Occipital lobe (tissue), 2 donors: ENCODE results near the gene SYF2. TPM values are rescaled to one million over a fixed set of nuclear protein-coding genes. Genes with fewer than 3 reads are reported as not detected.

Experiments used
- DNase-seq: peaks from one replicate; lab custom pipeline; 2025; lab: John Stamatoyannopoulos, UW
- total RNA-seq: library from RNA; depleted of rRNA; stranded (reverse); fragments of >200 nt; gene quantifications from one replicate; pipeline ENCODE4 v1.2.3, GENCODE V29; 2014

Gene SYF2
- total RNA-seq, 1 donor from 2014 or later = 33.4 TPM

- DNase-seq = no peak
These were observed 46.7 kb downstream of the SYF2 start for GRCh38 chr1:25185409-25186160.

DNA sequence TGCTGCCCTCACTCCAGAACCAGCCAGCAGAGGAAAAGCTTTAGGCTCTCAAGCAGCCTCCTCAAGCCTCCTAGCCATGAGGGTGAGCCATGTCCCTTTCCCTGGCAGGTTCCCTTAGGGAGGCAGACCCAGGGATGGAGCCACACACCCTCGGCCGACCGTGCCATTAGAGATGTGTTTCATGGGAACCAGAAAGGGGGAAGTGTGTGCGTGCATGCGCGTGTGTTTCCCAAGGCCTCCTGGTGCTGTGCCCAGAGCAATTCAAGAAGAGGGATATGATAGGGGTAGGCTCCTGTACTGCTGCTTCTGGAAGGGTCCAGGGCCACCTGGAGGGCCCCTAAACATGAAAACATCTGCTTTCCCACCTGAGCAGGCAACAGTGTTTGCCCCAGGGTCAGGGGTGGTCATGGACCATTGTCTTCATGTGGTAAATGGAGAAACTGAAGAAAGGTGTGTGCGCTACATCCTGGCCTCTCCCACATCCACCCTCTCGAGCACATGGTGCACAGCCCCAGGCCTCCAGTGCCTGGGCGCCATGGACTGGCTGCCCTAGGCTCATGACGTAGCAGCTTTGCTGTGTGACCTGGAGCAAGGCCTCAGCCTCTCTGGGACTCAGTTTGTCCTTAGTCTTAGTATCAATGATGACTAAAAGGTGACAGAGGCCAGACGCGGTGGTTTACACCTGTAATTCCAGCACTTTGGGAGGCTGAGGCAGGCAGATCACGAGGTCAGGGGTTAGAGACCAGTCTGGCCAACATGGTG lies 48.1 kb downstream of the SYF2 start:
- DNase-seq = no peak

GRCh38 chr1:25183126-25183980 lies 48.9 kb downstream of the SYF2 start:
- DNase-seq = no peak

GRCh38 chr1:25182629-25183028 lies 49.7 kb downstream of the SYF2 start:
- DNase-seq = no peak

DNA sequence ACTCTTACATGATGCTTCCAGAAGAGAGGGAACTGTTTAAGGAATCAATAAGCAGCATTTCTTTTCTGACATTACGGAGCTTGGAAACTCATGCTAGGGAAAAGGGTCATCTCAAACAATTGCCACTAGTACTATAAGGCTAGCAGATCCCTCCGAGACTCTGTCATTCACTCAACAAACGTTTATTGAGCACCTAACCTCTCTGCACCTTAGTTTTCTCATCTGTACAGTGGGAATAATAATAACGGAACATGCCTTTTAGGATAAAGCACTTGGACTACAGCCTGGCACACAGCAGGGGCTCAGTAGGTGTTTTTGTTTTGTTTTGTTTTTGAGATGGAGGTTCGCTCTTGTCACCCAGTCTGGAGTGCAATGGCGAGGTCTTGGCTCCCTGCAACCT lies 51.3 kb downstream of the SYF2 start:
- no peak for DNase-seq

DNA sequence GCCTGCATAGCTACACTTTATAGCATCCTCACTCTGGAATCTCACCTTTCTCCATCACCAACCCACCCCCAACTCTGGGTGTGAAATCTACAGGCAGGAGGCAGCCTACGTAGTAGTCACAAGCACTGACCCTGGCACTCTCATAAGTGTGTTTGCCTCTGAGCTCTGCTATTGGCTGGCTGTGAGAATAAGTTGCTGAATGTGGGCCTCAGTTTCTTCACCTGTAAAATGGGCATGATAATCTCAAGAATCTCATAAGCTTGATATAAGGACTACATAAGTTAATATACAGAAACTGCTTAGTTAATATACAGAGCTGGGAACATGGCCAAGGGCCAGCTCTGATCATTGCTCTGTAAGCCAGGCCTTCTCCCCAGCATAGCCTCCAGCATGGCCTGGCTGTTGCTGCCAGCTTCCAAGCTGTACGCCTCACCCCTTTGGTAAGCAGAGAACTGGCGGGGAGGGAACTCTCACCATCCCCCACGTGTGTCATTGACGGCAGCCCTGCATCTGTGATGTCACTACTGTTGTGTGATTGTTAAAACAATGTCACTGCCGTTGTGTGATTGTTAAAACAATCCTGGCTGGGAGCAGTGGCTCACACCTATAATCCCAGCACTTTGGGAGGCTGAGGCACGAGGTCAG lies 53.3 kb downstream of the SYF2 start:
- DNase-seq = no peak

DNA sequence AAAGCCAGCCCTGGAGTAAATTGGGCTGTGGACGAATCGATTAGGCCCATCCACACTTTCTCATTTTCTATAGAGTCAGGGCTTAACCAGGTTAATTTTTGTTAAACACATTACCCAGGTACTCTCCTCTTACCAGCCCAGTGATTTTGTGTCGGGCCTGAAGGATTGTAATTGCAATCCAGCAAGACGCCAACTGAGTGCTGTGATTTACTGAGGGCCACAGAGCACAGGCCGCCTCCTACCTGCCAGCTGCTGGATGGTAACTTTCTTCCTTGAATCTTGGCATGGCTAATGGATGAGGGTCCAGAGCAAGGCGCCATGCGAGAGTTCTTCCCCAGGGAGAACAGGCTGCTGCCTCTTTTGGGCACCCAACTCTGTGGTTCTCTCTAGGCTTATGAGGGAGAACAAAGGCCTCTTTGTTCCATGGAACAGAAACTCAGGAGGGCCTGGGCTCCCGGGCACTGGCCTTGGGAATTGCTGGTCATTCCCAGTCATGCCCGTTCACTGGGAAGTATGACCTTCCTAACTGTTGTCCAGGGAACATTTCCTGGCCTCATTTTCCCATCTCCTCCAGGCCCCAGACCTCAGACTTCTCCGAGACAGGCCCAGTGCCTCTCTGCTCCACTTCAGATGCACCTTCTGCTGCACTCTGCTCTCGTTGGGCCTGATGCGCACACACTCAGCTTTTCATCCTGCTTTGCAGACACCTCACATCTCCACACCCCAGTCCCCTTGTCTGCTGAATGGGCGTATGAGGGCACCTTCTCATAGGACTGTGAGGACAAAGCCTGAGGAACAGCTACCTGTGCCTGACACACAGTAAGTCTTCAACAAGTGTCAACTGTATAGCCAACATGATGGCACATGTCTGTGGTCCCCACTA lies 57.3 kb downstream of the SYF2 start:
- DNase-seq = no peak

DNA sequence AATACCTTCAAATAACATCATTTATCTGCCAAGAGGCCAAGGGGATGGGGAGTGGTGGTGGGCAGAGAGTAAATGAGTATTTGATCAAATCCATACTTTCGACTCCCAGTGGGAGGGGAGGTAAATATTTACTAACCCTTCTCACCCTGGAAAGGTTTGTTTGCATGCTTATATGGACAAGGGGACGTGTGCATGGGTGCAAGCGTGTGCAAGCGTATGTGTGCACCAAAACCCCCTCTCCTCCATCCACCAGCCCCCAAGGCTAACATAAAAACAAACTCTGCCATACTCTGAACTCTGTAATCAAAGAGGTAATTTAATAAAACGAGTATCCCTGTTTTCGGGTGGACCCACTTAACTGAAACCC lies 58.0 kb downstream of the SYF2 start:
- no peak for DNase-seq

DNA sequence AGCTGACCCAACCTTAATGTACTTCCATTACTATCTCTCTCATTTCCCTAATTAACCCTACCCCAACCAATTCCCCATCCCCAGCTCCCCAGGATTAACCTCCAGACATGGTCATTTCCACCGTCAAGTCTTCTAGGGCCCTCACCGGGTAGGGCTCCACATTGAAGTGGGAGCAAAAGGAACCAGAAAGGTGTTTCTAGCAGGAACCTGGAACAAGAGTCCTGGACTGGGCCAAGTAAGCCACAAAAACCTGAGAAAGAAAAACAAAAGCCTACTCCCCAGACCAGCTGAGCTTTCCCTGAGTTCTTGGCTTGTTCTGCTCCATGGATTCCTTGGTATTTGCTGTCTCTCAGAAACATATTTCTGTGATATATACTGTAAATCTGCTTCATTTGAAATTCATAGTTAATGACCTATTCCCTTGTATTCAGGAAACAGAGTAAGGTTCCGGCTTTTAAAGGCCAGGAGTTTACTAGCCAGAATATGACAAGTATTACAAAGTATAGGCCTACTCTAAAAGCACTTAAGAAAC lies 58.4 kb downstream of the SYF2 start:
- no peak for DNase-seq

Other genes starting within 250 kb of the SYF2 start
- gene RSRP1, start 15.0 kb upstream of the SYF2 start, total RNA-seq = 62.2 TPM
- gene RHD, start 40.0 kb upstream of the SYF2 start, total RNA-seq = 0.16 TPM
- 158 TPM for gene TMEM50A, start 105.8 kb upstream of the SYF2 start, total RNA-seq
- not detected for gene RHCE, start 188.3 kb upstream of the SYF2 start, total RNA-seq
- gene MACO1, start 198.4 kb upstream of the SYF2 start, total RNA-seq = 93.7 TPM